ENCODE results near the gene ZBTB16.
"Not testable (repeated sequence)": the region's sequence is repeated elsewhere in the genome, so short reads cannot be mapped to it uniquely, and the experiment has no call there.

ZBTB16 gene

DNA sequence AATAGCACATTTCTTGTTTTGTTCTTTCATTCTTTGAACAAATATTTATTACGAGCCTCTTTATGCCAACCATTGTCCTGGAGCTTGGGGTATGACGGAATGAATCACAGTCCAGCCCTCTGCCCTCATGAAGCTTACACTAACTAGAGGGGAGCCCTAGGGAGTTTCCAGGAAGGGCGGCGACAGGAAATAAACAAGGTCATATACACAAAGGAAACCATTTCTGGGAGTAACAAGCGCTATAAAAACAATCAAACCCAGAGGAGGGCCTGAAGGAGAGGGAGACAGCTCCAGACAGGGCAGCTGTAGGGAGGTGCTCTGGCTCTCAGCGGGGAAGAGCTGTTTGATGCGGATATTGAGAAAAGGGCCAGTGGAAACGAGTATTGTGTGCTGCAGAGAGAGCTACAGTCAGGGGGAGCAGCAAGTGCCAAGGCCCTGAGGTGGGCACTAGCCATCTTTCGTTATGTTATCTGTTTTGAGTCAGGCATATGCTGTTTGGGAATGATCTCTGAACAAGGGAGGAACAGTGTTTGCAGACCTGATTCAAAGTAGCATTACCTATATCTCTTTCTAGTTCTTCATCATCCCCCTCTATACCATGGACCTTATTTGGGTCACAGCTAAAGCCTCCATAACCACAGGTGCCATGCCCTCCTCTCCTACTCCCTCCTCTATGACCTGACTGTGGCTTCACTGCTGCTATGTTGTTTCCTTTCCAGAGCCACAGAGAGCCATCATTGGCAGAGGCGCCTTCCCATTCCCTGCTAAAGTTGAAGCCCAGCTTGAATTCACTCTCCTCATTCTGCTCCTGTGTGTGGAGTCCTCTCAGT, 15.3 kb upstream of the ZBTB16 start:
- no peak for DNase-seq

DNA sequence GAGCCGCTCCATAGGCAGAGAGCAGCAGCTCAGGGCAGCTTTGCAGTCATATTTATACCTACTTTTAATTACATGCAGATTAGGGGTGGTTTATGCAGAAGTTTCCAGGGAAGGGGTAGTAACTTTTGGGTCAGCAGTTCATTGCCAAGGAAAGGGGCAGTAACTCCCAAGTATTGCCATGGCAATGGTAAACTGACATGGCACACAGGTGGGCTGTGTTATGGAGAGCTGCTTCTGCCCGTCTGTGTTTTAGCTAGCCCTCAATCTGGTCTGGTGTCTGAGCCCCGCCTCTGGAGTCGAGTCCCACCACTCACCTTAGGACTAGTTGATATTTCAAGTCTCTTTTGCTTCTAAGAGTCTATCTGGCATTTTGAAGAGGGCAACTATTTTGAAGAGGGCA, 12.2 kb upstream of the ZBTB16 start:
- DNase-seq, result no peak

DNA sequence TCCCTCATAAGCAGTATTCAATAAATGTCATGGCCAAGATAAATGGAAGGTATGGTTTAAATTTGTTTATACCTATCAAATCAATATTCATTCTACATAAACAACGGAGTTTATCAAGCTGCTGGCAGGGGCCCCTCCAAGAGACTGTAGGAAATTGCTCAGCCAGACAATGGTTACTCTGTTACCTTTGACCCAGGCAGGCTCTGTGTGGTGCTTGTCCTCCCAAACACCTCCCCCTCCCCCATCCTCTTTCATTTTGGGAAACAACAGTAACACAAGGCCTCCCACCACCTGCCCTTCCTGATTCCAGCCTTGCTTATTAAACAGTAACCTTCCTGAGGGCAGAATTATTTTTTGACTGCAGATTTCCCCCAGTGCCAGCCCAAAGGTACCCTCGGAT, 10.5 kb upstream of the ZBTB16 start:
- DNase-seq, result no peak

DNA sequence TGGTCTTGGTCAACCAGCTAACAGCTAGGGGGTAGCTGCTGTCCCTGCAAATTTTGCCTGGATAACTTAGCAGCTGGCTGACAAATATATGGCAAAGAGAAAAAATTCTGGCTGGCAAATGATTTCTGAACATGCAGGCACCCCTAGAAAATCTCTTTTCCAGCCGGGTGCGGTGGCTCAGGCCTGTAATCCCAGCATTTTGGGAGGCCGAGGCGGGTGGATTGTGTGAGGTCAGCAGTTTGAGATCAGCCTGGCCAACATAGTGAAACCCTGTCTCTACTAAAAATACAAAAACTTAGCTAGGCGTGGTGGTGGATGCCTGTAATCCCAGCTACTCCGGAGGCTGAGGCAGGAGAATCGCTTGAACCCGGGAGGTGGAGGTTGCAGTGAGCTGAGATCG, 9.7 kb upstream of the ZBTB16 start:
- DNase-seq, result not testable (repeated sequence)

DNA sequence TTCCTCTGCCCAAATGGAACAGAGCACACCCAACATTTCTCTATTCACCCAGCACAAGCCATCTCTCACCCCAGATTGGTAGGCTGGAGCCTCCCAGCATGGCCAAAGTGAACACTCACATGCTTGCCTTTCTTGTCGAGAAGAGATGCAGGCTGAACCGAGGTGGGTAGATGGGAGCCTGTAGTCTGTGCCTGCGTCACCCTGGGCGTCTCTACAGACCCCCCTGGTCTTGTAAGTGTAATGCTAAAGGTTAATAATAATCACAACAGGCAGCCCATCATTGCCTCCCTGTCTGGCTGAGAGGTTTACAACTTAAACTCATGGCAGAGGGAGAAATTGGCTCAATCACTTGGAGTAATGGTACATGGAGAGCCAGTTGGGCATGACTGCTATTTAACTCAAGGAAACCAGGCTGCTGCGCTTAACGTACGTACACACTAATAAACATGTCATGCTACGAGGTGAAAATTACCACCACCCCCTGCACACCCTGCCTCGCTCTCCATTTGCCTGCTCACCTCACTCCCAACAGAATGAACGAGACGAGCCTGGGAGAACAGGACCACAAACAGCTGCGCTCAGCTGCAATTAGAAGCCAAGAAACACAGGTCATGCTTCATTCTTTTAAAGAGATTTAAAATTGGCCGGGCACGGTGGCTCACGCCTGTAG, 9.1 kb upstream of the ZBTB16 start:
- DNase-seq, result no peak

DNA sequence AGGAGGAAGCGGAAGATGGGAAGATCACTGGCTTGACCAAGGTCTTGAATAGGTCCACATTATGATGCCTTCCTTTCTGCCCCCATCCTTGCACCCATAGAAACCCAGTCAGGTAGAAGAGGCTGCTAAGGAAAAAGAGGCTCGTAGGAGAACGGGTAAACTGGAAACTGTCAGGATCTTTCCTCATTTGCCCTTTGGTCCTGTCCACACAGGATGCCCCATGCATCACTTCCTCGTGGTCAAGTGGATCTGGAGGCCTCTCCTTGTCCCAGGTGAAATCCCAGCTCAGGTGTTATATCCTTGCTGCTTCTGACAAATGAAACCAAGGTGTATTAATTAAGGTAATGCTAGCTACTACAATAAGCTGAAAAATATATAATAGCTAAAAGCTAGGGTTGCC, 8.0 kb upstream of the ZBTB16 start:
- DNase-seq, result no peak

DNA sequence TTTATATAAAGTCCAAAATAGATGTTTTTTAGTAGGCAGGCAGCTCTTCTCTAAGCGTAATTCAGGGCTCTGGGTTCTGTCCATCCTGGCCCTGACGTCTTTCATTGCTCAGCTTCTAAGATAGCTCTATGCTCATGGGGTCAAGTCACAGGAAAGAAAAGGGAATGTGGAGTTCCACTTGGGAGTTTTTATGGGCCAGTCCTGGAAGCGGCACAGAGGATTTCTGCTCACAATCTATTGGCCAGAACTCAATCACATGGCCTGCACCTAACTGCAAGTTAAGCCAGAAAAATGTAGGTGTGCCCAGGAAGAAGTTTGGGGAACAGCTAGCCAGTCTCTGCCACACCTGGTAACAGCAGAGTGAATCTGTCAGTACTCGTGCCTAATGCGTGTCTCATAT, 7.4 kb upstream of the ZBTB16 start:
- no peak for DNase-seq

DNA sequence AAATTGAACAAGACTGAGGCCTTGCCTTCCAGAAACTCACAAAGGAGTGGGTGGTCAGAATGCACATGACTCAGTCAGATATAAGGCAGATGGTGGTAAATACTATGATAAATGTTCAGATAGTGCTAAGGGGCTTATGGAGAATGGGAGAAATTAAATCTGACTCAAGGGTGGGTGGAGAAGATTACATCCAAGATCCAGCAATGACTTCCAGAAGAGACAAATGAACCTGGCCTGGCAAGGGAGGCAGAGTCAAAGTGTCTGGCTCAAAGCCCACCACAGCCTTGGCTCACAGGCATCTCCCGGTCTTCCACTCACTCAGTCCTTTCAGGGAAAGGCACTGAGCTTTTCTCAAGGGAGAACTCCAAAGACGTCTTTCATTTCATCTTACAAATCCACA, 6.1 kb upstream of the ZBTB16 start:
- no peak for DNase-seq

DNA sequence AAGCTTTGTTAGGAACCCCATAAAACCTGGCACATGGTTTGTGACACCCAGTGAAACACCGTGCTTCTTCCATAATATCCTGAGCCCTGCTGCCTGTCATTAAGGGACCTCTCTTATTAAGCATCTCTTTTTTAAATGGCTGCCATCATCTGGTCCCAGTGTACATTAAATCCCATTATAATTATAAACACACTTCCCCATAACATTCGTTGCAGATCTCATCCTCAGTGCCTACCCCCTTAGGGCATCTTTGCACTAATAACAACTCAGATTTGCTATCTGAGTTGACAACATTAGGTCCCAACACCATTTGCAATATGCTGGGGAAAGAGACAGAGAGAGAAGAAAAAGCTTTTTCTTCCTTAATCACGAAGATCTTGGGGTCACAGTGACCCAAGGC, 4.7 kb upstream of the ZBTB16 start:
- no peak for DNase-seq

DNA sequence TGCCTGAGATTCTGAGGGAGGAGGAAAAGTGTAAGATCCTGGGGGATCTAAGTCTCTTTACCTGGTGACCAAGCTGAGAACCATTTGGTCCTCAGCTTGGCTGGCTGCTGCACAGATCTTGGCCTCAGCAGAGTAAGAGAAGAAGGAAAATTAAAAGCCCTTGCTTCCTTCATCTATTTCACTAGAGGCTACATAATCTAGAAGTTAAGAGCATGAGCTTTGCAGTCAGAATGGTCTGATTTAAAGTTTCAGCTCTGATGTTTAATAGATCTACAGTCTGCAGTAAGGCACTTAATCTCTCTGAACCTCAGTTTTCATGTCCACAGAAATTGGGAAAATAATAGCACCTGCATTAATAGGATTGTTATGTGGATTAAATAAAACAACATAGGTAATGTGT, 3.1 kb upstream of the ZBTB16 start:
- DNase-seq, result no peak

DNA sequence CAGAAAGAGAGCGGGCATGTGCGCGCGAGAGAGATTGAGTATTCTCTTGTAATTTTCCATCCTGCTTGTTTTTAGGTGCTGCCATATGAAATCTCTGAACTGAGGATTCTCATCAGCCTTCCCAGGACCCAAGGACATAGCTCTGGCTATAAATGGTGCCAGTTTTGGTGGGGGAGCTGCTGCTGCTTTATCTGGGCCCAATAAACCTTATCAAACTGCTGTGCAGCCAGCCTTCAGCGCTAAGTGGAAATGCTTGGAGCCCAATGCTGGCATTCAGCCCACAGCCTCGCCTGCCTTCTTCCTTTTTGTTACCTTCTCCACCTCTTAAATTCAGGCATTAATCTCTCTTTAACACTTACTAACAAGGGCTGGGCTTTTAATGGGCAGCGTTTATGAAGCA, 2.4 kb upstream of the ZBTB16 start:
- no peak for DNase-seq

DNA sequence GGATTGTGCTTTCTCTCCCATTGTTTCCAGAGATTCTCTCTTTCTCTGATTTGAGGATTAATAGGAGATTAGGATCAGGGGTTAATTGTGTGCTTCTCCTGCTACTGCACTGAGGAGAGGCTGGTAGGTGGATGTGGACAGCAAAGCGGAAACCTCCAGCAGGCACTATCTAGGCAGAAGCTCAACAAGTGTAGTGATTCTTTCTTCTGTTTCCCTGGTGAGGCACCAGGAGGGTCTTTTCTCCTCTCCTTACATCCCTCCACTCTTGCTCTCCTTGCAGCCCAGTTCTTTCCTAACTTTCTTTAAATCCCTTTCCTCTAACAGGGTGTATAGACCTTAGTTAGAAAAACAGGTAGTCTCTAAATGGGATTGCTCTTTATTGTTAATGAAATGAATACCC, 1.9 kb upstream of the ZBTB16 start:
- no peak for DNase-seq

DNA sequence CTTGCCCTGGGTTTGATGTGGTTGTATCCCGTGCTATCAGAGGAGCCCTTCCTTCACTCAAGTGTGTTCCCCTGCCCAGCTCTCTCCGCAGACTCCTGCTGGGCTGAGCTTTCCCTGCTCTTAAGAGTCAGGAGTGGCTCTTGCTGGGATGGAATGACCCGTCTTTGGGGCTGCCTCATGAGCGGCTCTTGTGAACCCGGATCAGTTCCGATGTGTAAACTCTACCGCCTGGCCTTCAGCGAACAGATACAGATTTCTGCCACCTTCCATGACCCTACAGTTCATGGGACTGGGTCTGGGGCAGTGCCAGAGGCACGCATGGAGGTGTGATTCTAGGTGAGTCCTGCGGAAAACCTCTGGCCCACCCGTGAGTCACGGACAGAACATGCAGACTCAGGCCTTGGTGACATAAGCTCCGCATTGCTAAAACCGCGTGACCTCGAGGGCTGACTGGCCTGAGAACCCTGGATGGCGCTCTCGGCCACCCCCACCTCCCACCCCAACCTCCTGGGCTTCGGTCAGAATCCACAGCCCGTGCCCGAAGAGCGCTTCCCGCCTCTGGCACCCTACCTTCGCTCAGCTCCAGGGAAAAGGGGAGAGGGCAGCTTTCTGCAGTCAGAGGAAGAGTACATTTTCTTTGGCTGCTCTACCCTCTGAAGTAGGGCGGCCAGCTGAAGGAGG, 1.3 kb upstream of the ZBTB16 start:
- no peak for DNase-seq

DNA sequence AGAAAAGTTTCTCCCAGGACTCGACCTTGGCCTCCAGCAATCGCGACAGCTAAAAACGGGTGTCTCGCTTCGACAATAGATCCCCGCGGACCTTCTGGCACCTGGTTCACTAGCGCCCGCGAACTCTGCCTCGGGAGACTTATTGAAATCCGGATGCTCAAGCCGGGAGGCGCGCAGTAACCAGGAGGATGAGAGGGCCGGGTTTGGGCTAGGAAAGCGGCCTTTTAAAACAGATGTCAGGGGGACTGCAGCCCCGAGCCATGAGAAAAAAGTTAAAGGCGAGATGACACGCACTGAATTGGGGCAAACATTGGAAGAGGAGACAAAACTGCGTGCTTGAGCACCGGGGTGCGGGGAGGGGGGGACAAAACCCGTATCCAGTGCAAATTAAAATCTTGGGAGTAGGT, 637 bp upstream of the ZBTB16 start:
- DNase-seq, result no peak

DNA sequence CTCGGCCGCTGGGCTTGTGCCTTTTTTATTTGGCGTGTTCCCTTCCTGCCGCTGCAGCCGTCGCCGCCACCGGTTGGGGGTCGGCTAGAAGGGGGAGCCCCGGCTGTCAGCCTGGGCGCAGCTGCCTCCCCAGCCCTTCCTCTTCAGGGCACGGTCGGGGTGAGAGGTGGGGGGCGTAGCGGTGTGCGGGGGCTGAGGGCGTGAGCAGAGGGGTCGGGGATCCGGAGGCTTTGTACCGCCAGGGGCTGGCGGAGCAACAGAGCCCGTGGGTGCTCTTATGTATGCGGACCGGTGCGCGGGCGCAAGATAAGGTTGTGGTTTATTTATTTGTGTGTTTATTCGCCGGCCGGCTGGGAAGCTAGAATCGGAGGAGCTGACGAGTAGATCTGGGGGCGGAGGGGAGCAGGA, 477 bp downstream of the ZBTB16 start:
- peak; percentile 31 for DNase-seq

DNA sequence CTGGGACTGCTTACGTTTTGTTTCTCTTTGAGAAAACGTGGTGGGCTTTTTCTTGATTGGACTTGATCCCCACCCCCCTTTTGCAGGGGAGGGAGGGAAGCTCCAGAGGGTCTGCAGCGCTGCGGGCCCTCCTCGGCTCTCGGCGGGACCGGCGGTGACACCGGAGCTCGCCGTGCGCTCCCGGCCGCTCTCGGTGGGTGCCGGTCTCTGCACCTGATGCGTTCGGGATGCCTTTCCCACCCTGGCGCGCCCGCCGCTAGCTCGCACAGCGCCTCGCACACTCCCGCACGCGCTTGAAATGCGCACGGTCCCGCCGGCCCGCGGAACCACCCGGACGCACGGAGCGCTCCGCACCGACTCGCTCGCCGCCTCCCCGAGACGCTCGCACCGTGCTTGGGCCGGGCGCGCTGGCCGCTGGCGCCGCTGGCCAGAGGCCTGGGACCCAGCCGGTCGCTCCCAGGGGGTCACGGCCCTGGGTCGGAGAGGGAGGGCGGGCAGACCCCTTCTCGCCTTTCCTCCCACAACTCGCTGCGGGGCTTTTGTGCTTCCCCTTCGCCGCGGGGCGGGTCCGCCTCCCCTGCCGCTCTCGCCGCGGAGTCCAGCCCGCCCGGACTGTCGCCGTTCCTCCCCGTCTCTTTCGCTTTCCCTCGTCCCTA, 1.0 kb downstream of the ZBTB16 start:
- peak; percentile 30 for DNase-seq

DNA sequence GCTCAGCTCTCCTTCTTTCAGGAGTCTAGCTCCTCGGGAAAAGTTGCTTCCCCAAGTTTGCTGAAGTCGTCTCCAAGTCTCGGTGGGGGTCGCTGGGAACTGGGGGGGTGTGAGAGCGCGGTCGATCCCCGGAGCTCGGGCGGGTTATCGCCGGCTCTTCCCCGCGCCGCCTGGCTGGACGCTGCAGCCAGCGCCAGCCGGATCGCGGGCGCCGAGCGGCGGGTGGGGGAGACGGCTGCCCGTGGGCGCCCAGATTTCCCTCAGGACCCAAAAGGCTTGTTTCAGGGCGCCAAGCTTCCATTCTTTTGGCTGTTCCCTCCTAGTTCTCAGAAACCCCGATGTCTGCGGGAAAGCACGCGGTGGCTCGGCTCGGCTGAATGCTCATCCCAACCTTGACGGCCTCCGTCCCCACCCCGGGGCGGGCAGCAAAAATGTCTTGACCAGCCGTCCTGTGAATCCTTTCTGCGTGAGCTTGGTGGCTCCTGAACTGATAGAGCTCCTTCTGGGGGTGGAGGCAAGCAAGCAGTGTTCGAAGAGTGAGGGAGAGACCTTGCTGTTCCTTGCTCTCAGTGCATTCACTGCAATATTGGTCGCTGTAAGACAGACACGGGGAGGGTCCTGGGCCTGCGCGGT, 1.7 kb downstream of the ZBTB16 start:
- DNase-seq, result no peak

DNA sequence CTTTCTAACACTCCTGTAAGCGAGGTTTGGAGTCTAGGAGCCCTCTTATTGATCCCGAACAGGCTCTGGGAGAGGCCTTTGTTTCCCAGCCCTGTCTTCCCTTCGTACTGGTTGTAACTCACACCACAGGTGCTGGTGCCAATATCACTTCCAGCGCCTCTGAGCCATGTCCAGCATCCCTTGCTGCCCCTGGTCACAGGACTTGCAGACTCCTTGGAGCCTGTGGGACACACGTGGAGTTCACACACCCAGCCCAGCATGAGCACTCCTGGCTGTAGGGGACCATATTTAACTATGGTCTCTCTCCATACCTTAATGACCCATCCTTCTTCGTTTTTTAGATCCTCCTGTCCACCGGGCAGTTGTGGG, 2.2 kb downstream of the ZBTB16 start:
- DNase-seq, result no peak

DNA sequence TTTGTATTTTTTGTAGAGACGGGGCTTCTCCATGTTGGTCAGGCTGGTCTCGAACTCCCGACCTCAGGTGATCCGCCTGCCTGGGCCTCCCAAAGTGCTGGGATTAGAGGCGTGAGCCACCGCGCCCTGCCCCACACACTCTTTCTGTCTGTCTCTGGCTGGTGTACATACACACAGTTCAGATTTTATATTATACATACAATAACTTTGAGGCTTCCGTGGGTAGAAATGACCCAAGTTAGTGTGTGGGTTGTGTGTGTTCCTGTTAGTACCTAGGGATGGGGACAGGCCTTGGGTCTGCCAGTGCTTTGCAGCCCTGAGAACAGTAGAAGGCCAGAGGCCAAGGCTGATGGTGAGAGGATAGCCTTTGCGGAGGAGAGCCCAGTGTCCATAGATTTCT, 2.8 kb downstream of the ZBTB16 start:
- no peak for DNase-seq

DNA sequence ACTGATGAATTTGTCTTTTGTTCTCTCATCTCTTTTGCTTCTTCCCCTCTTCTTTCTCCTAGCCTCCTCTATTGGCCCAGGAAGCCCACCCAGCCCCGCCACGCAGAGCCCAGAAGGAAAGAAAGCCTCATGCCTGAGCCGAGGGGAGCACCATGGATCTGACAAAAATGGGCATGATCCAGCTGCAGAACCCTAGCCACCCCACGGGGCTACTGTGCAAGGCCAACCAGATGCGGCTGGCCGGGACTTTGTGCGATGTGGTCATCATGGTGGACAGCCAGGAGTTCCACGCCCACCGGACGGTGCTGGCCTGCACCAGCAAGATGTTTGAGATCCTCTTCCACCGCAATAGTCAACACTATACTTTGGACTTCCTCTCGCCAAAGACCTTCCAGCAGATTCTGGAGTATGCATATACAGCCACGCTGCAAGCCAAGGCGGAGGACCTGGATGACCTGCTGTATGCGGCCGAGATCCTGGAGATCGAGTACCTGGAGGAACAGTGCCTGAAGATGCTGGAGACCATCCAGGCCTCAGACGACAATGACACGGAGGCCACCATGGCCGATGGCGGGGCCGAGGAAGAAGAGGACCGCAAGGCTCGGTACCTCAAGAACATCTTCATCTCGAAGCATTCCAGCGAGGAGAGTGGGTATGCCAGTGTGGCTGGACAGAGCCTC, 3.8 kb downstream of the ZBTB16 start:
- DNase-seq, result no peak

DNA sequence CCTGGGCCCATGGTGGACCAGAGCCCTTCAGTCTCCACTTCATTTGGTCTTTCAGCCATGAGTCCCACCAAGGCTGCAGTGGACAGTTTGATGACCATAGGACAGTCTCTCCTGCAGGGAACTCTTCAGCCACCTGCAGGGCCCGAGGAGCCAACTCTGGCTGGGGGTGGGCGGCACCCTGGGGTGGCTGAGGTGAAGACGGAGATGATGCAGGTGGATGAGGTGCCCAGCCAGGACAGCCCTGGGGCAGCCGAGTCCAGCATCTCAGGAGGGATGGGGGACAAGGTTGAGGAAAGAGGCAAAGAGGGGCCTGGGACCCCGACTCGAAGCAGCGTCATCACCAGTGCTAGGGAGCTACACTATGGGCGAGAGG, 4.3 kb downstream of the ZBTB16 start:
- no peak for DNase-seq

DNA sequence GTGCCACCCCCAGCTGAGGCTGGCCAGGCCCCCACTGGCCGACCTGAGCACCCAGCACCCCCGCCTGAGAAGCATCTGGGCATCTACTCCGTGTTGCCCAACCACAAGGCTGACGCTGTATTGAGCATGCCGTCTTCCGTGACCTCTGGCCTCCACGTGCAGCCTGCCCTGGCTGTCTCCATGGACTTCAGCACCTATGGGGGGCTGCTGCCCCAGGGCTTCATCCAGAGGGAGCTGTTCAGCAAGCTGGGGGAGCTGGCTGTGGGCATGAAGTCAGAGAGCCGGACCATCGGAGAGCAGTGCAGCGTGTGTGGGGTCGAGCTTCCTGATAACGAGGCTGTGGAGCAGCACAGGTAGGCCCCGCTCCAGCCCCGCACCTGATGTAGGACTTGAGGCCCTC, 4.7 kb downstream of the ZBTB16 start:
- DNase-seq, result no peak

DNA sequence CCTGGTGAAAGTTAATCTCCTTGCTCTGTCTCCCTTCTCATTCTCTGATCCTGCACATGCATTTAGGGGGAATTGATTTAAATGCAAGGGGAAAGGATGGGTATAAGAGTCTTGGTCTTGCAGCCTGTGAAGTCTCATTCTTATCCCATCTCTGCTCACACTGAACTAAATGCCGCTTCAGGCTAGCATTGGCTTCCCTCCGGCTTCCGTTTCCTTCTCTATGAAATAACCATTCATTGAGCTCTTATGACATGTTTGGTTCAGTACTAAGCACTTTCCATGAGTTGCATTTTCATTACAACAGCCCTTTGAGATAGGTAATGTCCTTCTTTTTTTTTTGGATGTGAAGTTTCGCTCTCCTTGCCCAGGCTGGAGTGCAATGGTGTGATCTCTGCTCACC, 5.6 kb downstream of the ZBTB16 start:
- no peak for DNase-seq

Data from NCI-H345 (cell line).